Measurements from ENCODE around the gene LARP4. TPM values are rescaled to one million over a fixed set of nuclear protein-coding genes. Genes with fewer than 3 reads are reported as not detected.
A peak's percentile ranks its signal among the peaks of the same experiment; 100 is the strongest.
"Not testable (repeated sequence)": the region's sequence is repeated elsewhere in the genome, so short reads cannot be mapped to it uniquely, and the experiment has no call there.

Gene LARP4
- total RNA-seq, 1 donor: 37.6 TPM

- Histone ChIP-seq H3K36me3 (ENCODE audit: insufficient read depth, low read length) (no peaks in the 10 kb centered on the region), H3K4me1 (ENCODE audit: insufficient read depth, low read length) (no peaks in the 10 kb centered on the region), H3K27ac (ENCODE audit: low read depth, low read length) (no peak overlapping the region), H4K20me1 (ENCODE audit: insufficient read depth, low read length) (no peaks in the 10 kb centered on the region), H3K27me3 (ENCODE audit: insufficient read depth, low read length) (no peaks in the 10 kb centered on the region), H3K9me3 (ENCODE audit: low read depth, low read length) (no peaks in the 10 kb centered on the region), H3K79me2 (ENCODE audit: insufficient read depth, low read length) (no peaks in the 10 kb centered on the region), H2AFZ (ENCODE audit: low read length) (no peak overlapping the region), H3K4me3 (ENCODE audit: insufficient read depth, low read length) (no peak overlapping the region), H3K4me2 (ENCODE audit: insufficient read depth, low read length) (no peak overlapping the region)
- TF ChIP-seq CTCF (IDR thresholded peaks at IDR 0.05; ENCODE audit: extremely low read depth, low read depth, low read length): no peak
- DNase-seq (ENCODE audit: insufficient read length, low spot score, missing footprints): no peak
Observed at GRCh38 chr12:50380761-50381325, 19.8 kb upstream of the LARP4 start.

DNA sequence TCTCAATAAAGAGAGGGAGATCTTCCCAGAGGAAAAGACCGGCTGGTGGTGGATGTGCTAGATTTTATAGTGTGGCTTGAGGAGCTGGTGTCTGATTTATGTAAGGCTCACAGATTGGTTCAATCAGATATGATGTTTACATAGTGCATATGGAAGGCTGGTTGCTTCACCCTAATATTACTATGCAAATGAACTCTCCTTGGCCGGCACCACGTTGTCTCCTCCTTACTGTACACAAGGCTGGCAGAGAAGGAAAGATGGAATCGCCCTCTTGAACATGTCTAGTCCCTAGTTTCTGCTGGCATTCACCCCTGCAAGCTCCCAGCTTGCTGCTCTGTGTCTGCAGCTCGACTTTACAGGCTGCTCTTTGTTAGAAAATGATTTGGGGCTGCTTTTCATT is 13.2 kb upstream of the LARP4 start:
- Histone ChIP-seq H3K27me3 (ENCODE audit: insufficient read depth, low read length) (no peaks in the 10 kb centered on the region), H2AFZ (ENCODE audit: low read length) (peak overlapping the region; percentile 44), H3K79me2 (ENCODE audit: insufficient read depth, low read length) (no peaks in the 10 kb centered on the region), H3K4me3 (ENCODE audit: insufficient read depth, low read length) (peak overlapping the region; percentile 9), H3K4me1 (ENCODE audit: insufficient read depth, low read length) (peaks cover 28% of the 10 kb centered on the region), H4K20me1 (ENCODE audit: insufficient read depth, low read length) (no peaks in the 10 kb centered on the region), H3K36me3 (ENCODE audit: insufficient read depth, low read length) (no peaks in the 10 kb centered on the region), H3K27ac (ENCODE audit: low read depth, low read length) (peak overlapping the region; percentile 20), H3K9me3 (ENCODE audit: low read depth, low read length) (no peaks in the 10 kb centered on the region), H3K4me2 (ENCODE audit: insufficient read depth, low read length) (peak overlapping the region; percentile 63)
- no peak for TF ChIP-seq CTCF (IDR thresholded peaks at IDR 0.05; ENCODE audit: extremely low read depth, low read depth, low read length)
- DNase-seq (ENCODE audit: insufficient read length, low spot score, missing footprints): no peak

DNA sequence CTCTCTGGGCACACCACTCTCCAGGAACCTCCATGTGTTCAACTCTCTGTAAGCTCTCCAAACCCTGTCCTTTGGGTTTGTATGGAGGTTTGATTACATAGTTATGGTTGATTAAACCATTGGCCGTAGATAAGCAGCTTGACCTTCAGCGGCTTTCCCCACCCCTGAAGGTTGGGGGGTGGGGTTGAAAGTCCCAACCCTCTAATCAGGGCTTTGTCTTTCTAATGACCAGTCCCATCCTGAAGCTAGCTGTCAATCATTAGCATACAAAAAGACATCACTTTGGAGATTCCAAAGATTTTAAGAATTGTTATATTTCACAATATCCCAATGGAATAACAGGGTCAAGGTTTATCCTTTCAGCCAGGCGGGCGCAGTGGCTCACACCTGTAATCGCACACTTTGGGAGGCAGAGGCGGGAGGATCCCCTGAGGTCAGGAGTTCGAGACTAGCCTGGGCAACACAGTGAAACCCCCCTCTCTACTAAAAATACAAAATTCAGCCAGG is 12.7 kb upstream of the LARP4 start:
- Histone ChIP-seq H4K20me1 (ENCODE audit: insufficient read depth, low read length) (no peaks in the 10 kb centered on the region), H2AFZ (ENCODE audit: low read length) (peak overlapping the region; percentile 44), H3K27me3 (ENCODE audit: insufficient read depth, low read length) (no peaks in the 10 kb centered on the region), H3K79me2 (ENCODE audit: insufficient read depth, low read length) (no peaks in the 10 kb centered on the region), H3K9me3 (ENCODE audit: low read depth, low read length) (no peaks in the 10 kb centered on the region), H3K4me1 (ENCODE audit: insufficient read depth, low read length) (peaks cover 28% of the 10 kb centered on the region), H3K27ac (ENCODE audit: low read depth, low read length) (no peak overlapping the region), H3K36me3 (ENCODE audit: insufficient read depth, low read length) (no peaks in the 10 kb centered on the region), H3K4me3 (ENCODE audit: insufficient read depth, low read length) (no peak overlapping the region), H3K4me2 (ENCODE audit: insufficient read depth, low read length) (peak overlapping the region; percentile 63)
- no peak for TF ChIP-seq CTCF (IDR thresholded peaks at IDR 0.05; ENCODE audit: extremely low read depth, low read depth, low read length)
- no peak for DNase-seq (ENCODE audit: insufficient read length, low spot score, missing footprints)

GRCh38 chr12:50388793-50389192 is 11.9 kb upstream of the LARP4 start:
- H3K4me3 ChIP-seq (ENCODE audit: insufficient read depth, low read length); H4K20me1 ChIP-seq (ENCODE audit: insufficient read depth, low read length); H3K27me3 ChIP-seq (ENCODE audit: insufficient read depth, low read length); H3K79me2 ChIP-seq (ENCODE audit: insufficient read depth, low read length); DNase-seq (ENCODE audit: insufficient read length, low spot score, missing footprints); H3K9me3 ChIP-seq (ENCODE audit: low read depth, low read length); H3K27ac ChIP-seq (ENCODE audit: low read depth, low read length); H2AFZ ChIP-seq (ENCODE audit: low read length); H3K4me2 ChIP-seq (ENCODE audit: insufficient read depth, low read length); H3K36me3 ChIP-seq (ENCODE audit: insufficient read depth, low read length): not testable (repeated sequence)
- H3K4me1 ChIP-seq (ENCODE audit: insufficient read depth, low read length): peaks cover 28% of the 10 kb centered on the region

All from osteoblast (primary cell).